Measurements from ENCODE around the gene SORCS3.

GRCh38 chr10:105241254-105241653 is 600.2 kb downstream of the SORCS3 start:
- TF ChIP-seq CTCF (IDR thresholded peaks at IDR 0.05), result no peak
- no peak for TF ChIP-seq ZFX (IDR thresholded peaks at IDR 0.05; ENCODE audit: borderline replicate concordance)
